ENCODE data around the gene NAT8L. TPM values are rescaled to one million over a fixed set of nuclear protein-coding genes. Genes with fewer than 3 reads are reported as not detected.
"Not testable (repeated sequence)": the region's sequence is repeated elsewhere in the genome, so short reads cannot be mapped to it uniquely, and the experiment has no call there.

The NAT8L gene
- total and polyA plus RNA-seq, 2 donors = 0.09 to 0.43 TPM

- not testable (repeated sequence) for DNase-seq (ENCODE audit: low read depth in 6 of 9, low spot score in 9 of 9); H3K4me3 ChIP-seq (ENCODE audit: low read length in 2 of 2); H3K4me1 ChIP-seq (ENCODE audit: control insufficient read depth in 2 of 2, insufficient read depth in 2 of 2, low read length in 2 of 2); H3K9me3 ChIP-seq (ENCODE audit: control insufficient read depth in 2 of 2, insufficient read depth in 1 of 2, low read length in 1 of 2); H3K36me3 ChIP-seq (ENCODE audit: control insufficient read depth in 2 of 2, insufficient read depth in 2 of 2, low read length in 1 of 2); H3K27ac ChIP-seq (ENCODE audit: low read depth in 1 of 2, low read length in 1 of 2)
- H3K27me3 ChIP-seq (ENCODE audit: control insufficient read depth in 2 of 2, insufficient read depth in 1 of 2, low read length in 1 of 2) = peaks cover 0 to 24% of the 10 kb centered on the region in 2 donors
These were observed 28.0 kb upstream of the NAT8L start for GRCh38 chr4:2031161-2031560.

DNA sequence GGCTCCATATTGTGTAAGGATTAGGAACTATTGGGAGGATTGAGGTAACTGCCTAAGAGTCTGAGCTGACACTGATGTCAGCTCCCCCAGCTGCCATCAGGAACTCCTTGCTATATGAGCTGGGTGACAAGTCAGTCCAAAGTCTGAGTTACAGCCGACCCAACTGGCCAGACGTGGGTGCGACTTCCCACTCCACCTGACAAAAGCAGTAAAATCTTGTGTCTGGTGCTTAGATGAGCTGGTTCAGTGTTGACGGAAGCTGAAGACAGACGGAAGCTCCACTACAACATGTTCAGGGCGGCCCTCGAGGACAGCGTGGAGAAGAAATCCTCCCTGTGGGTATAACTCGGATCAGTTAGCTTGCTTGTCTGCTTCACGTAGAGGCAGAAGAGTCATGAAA lies 22.8 kb upstream of the NAT8L start:
- no peak for DNase-seq (ENCODE audit: low read depth in 6 of 9, low spot score in 9 of 9)
- H3K27me3 ChIP-seq (ENCODE audit: control insufficient read depth in 2 of 2, insufficient read depth in 1 of 2, low read length in 1 of 2) = peaks cover 12 to 70% of the 10 kb centered on the region in 2 donors
- WGBS = 97% methylated on average over 10 of the region's 10 CpGs
- no peak overlapping the region for H3K27ac ChIP-seq (ENCODE audit: low read depth in 1 of 2, low read length in 1 of 2)
- H3K4me1 ChIP-seq (ENCODE audit: control insufficient read depth in 2 of 2, insufficient read depth in 2 of 2, low read length in 2 of 2) = peaks cover 3% of the 10 kb centered on the region in 2 donors
- H3K4me3 ChIP-seq (ENCODE audit: low read length in 2 of 2) = no peak overlapping the region
- H3K9me3 ChIP-seq (ENCODE audit: control insufficient read depth in 2 of 2, insufficient read depth in 1 of 2, low read length in 1 of 2) = no peaks in the 10 kb centered on the region
- H3K36me3 ChIP-seq (ENCODE audit: control insufficient read depth in 2 of 2, insufficient read depth in 2 of 2, low read length in 1 of 2) = no peaks in the 10 kb centered on the region

DNA sequence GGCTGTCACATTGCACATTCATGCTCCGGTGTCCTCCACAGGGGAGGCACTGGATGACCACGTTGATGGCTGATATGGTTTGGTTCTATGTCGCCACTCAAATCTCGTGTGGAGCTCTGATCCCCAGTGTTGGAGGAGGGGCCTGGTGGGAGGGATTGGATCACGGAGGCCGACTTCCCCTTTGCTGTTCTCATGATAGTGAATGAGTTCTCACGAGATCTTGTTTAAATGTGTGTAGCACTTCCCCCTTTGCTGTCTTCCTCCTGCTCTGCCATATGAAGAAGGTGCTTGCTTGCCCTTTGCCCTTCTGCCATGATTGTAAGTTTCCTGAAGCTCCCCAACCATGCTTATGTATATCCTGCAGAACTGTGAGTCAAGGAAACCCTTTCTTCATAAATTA lies 22.3 kb upstream of the NAT8L start:
- Histone ChIP-seq H3K4me3 (ENCODE audit: low read length in 2 of 2) (no peak overlapping the region), H3K27me3 (ENCODE audit: control insufficient read depth in 2 of 2, insufficient read depth in 1 of 2, low read length in 1 of 2) (peaks cover 18 to 75% of the 10 kb centered on the region in 2 donors), H3K27ac (ENCODE audit: low read depth in 1 of 2, low read length in 1 of 2) (no peak overlapping the region), H3K9me3 (ENCODE audit: control insufficient read depth in 2 of 2, insufficient read depth in 1 of 2, low read length in 1 of 2) (no peaks in the 10 kb centered on the region), H3K36me3 (ENCODE audit: control insufficient read depth in 2 of 2, insufficient read depth in 2 of 2, low read length in 1 of 2) (no peaks in the 10 kb centered on the region), H3K4me1 (ENCODE audit: control insufficient read depth in 2 of 2, insufficient read depth in 2 of 2, low read length in 2 of 2) (peaks cover 5 to 7% of the 10 kb centered on the region in 2 donors)
- no peak for DNase-seq (ENCODE audit: low read depth in 6 of 9, low spot score in 9 of 9)
- WGBS = 69% methylated on average over 7 of the region's 7 CpGs

DNA sequence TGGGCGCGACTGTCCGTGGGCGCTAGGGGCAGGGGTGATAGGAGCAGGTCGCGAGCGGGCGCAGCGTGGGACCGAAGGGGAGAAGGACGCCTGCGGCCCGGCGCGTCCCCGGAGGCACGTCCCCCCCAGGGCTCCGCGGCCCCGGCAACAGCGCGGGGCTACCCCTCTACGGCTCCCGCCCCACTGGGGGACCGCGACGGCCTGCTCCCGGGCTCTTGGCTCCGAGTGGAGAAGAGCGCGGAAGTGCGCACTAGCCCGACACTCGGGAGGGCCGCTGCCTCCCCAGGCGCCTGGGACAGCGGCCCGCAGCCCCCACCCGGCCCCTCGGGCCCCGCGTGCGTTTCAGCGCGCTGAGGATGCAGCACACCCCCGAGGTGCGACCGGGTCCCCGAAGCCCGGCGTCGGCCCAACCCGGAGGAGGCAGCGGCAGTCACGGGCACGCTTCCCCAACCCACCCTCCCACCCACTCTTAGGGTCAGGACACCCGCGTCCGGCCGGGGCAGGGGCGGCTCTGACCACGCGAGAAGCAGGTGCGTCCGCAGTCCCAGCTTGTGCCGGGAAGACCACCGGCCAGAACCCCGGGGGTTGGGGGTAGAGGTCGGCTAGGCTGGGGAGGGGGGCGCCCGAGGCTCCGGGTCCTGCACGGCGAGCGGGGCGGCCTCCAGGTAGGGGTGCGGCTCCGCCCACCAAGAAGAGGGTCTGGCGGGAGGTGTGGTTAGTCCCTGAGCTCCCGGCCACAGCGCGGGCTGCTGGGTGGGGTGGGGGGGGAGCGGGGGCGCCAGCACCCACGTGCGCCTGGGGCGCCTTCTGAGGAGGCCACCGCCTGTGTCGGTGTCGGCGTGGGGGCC lies 18.5 kb upstream of the NAT8L start:
- Histone ChIP-seq H3K4me1 (ENCODE audit: control insufficient read depth in 2 of 2, insufficient read depth in 2 of 2, low read length in 2 of 2) (peaks cover 5 to 11% of the 10 kb centered on the region in 2 donors), H3K27me3 (ENCODE audit: control insufficient read depth in 2 of 2, insufficient read depth in 1 of 2, low read length in 1 of 2) (peaks cover 44 to 89% of the 10 kb centered on the region in 2 donors), H3K36me3 (ENCODE audit: control insufficient read depth in 2 of 2, insufficient read depth in 2 of 2, low read length in 1 of 2) (no peaks in the 10 kb centered on the region), H3K4me3 (ENCODE audit: low read length in 2 of 2) (peak overlapping the region in 1 of 2 donors; percentile 5), H3K9me3 (ENCODE audit: control insufficient read depth in 2 of 2, insufficient read depth in 1 of 2, low read length in 1 of 2) (peaks cover 0 to 2% of the 10 kb centered on the region in 2 donors), H3K27ac (ENCODE audit: low read depth in 1 of 2, low read length in 1 of 2) (no peak overlapping the region)
- WGBS = 8% methylated on average over 91 of the region's 91 CpGs
- no peak for DNase-seq (ENCODE audit: low read depth in 6 of 9, low spot score in 9 of 9)

DNA sequence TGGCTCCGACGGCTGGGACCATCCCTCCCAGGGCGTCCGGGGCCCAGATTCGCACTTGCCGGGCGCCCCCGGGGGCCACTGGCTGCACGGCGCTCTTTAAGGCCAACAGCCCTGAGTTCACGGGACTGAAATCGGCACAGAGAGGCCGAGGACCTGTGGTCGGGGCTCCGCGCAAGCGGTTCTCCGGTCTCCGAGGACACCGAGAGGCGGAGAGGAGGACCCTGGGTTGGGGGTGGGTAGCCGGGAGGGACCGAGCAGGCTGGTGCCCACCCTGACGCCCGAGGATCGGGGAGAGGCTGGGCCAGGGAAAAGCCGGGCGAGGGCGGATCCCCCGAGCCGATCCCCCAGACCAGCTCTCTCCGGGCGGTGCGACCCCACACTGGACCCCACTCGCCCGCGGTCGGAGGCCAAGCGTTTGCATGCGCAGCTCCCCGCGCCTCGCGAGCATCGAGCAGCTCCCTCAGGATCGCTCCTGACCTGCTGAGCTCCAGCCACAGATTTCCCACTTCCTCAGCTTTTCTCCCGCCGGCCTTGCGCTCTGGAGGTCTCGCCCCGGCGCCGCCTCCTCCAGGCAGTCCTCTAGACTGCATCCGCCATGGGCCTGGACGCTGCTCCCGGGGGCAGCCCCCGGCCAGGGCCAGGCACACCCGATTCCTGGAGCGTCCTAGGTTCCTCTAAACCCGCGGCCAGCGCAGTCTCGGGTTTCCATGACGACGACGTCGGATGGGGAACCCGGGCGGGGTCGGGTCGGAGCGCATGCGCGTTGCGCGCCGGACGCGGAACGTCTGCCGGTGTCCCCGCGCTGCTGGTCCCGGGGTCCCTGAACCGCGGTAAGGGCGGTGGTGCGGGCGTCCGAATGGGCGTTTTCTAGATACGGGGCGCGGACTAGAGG lies 17.6 kb upstream of the NAT8L start:
- peaks cover 48 to 91% of the 10 kb centered on the region in 2 donors for H3K27me3 ChIP-seq (ENCODE audit: control insufficient read depth in 2 of 2, insufficient read depth in 1 of 2, low read length in 1 of 2)
- peak overlapping the region; percentile 54 to 84 for H3K4me3 ChIP-seq (ENCODE audit: low read length in 2 of 2)
- no peaks in the 10 kb centered on the region for H3K36me3 ChIP-seq (ENCODE audit: control insufficient read depth in 2 of 2, insufficient read depth in 2 of 2, low read length in 1 of 2)
- H3K4me1 ChIP-seq (ENCODE audit: control insufficient read depth in 2 of 2, insufficient read depth in 2 of 2, low read length in 2 of 2) = peaks cover 5 to 11% of the 10 kb centered on the region in 2 donors
- peaks cover 0 to 2% of the 10 kb centered on the region in 2 donors for H3K9me3 ChIP-seq (ENCODE audit: control insufficient read depth in 2 of 2, insufficient read depth in 1 of 2, low read length in 1 of 2)
- DNase-seq (ENCODE audit: low read depth in 6 of 9, low spot score in 9 of 9) = peak; percentile 38 to 83 (median 63)
- H3K27ac ChIP-seq (ENCODE audit: low read depth in 1 of 2, low read length in 1 of 2) = no peak overlapping the region
- 1% methylated on average over 94 of the region's 94 CpGs for WGBS

- H3K36me3 ChIP-seq (ENCODE audit: control insufficient read depth in 2 of 2, insufficient read depth in 2 of 2, low read length in 1 of 2) = no peaks in the 10 kb centered on the region
- peak in 1 of 9 donors; percentile 16 for DNase-seq (ENCODE audit: low read depth in 6 of 9, low spot score in 9 of 9)
- peaks cover 0 to 2% of the 10 kb centered on the region in 2 donors for H3K9me3 ChIP-seq (ENCODE audit: control insufficient read depth in 2 of 2, insufficient read depth in 1 of 2, low read length in 1 of 2)
- WGBS = 3% methylated on average over 80 of the region's 80 CpGs
- H3K27ac ChIP-seq (ENCODE audit: low read depth in 1 of 2, low read length in 1 of 2) = no peak overlapping the region
- H3K27me3 ChIP-seq (ENCODE audit: control insufficient read depth in 2 of 2, insufficient read depth in 1 of 2, low read length in 1 of 2) = peaks cover 56 to 91% of the 10 kb centered on the region in 2 donors
- H3K4me3 ChIP-seq (ENCODE audit: low read length in 2 of 2) = peak overlapping the region; percentile 54 to 84
- H3K4me1 ChIP-seq (ENCODE audit: control insufficient read depth in 2 of 2, insufficient read depth in 2 of 2, low read length in 2 of 2) = peaks cover 5 to 11% of the 10 kb centered on the region in 2 donors
These were observed 16.8 kb upstream of the NAT8L start for GRCh38 chr4:2042204-2042946.

DNA sequence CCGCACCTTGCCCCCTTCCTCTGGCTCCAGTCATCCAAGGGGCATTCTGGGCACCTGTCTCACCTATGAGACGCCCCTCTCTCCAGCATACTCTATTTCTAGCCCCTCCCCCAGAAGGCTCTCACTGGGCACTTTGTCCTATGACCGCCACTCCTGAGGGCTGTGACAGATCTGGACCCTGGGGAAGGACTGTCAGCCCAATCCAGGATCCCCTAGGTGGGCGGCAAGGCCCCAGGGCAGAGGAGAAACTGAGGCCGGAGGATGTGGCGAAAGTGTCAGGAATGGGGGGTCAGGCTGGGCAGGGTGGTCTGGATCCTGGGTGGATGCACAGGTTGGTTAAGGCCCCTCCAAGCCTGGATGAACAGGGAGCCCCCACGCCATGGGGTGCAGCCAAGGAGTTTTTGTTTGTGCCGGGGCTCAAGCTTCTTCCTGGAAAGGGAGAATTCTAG lies 16.2 kb upstream of the NAT8L start:
- WGBS = 92% methylated on average over 8 of the region's 8 CpGs
- H3K4me3 ChIP-seq (ENCODE audit: low read length in 2 of 2) = peak overlapping the region in 1 of 2 donors; percentile 84
- no peak for DNase-seq (ENCODE audit: low read depth in 6 of 9, low spot score in 9 of 9)

DNA sequence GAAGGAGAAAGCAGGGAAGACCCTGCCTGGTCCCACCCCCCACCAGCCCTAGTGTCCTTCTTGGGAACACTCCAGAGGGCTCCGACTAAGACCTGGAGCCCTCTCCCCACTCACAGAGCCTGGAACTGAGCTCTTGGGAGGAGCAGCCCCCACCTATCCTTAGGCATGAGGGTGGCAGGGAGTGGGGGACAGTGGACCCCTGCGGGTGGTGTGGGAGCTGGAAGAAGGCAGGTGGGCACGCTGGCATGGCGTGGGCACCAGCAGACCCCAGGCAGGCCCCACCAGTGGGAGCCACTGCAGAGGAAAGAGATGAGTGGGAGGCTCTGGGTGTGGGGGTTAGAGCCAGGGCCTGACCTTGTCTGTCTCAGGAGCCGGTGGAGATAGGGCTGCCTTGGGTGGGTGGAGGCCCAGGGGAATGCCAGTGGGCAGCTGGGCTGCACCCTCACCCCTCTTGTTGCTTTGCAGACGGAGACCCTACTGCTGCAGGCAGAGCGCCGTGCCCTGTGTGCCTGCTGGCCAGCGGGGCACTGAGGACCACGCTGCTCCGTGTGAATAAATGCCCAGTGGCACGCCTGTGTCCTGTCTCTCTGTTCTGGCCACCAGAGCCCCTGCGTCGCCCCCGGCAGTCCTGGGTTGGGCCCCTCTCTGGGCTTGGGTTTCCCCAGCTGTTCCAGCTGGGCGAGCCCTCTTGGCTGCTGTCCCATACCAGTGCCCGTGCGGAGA lies 15.6 kb upstream of the NAT8L start:
- Histone ChIP-seq H3K4me3 (ENCODE audit: low read length in 2 of 2) (no peak overlapping the region), H3K4me1 (ENCODE audit: control insufficient read depth in 2 of 2, insufficient read depth in 2 of 2, low read length in 2 of 2) (peaks cover 5 to 11% of the 10 kb centered on the region in 2 donors), H3K9me3 (ENCODE audit: control insufficient read depth in 2 of 2, insufficient read depth in 1 of 2, low read length in 1 of 2) (peaks cover 0 to 2% of the 10 kb centered on the region in 2 donors), H3K36me3 (ENCODE audit: control insufficient read depth in 2 of 2, insufficient read depth in 2 of 2, low read length in 1 of 2) (no peaks in the 10 kb centered on the region), H3K27ac (ENCODE audit: low read depth in 1 of 2, low read length in 1 of 2) (no peak overlapping the region), H3K27me3 (ENCODE audit: control insufficient read depth in 2 of 2, insufficient read depth in 1 of 2, low read length in 1 of 2) (peaks cover 60 to 97% of the 10 kb centered on the region in 2 donors)
- WGBS = 96% methylated on average over 18 of the region's 18 CpGs
- DNase-seq (ENCODE audit: low read depth in 6 of 9, low spot score in 9 of 9) = no peak

More for the DNA sequence above, 16.2 kb upstream of the NAT8L start:
- H3K36me3 ChIP-seq (ENCODE audit: control insufficient read depth in 2 of 2, insufficient read depth in 2 of 2, low read length in 1 of 2) = no peaks in the 10 kb centered on the region
- H3K27ac ChIP-seq (ENCODE audit: low read depth in 1 of 2, low read length in 1 of 2) = no peak overlapping the region
- peaks cover 60 to 97% of the 10 kb centered on the region in 2 donors for H3K27me3 ChIP-seq (ENCODE audit: control insufficient read depth in 2 of 2, insufficient read depth in 1 of 2, low read length in 1 of 2)
- peaks cover 0 to 2% of the 10 kb centered on the region in 2 donors for H3K9me3 ChIP-seq (ENCODE audit: control insufficient read depth in 2 of 2, insufficient read depth in 1 of 2, low read length in 1 of 2)
- peaks cover 5 to 11% of the 10 kb centered on the region in 2 donors for H3K4me1 ChIP-seq (ENCODE audit: control insufficient read depth in 2 of 2, insufficient read depth in 2 of 2, low read length in 2 of 2)

Data from thymus (tissue), 11 donors.